SK-N-SH (cell line): ENCODE data around the gene ALDOB. TPM values are rescaled to one million over a fixed set of nuclear protein-coding genes. Genes with fewer than 3 reads are reported as not detected.

Experiments
- CTCF ChIA-PET: fragments of 300-600, 350-600 bp; formaldehyde crosslinking; extraction: SDS; loops from one replicate; lab custom pipeline; 2021; lab: Yijun Ruan, JAX
- POLR2A ChIA-PET: fragments of 350-600 bp; sonication (Branson Sonifier 250); formaldehyde crosslinking; extraction: SDS; loops from one replicate; lab custom pipeline; 2020; ENCODE audit warnings: antibody characterized with exemption, inconsistent platforms; lab: Yijun Ruan, JAX
- DNase-seq: peaks from one replicate; pipeline ENCODE4 v3.0.0; 2012
- H2AFZ ChIP-seq: fragments of 200-600 bp; sonication (generic); 2 replicates; pipeline ENCODE4 v1.8.1; 2016; ENCODE audit warnings: antibody characterized with exemption, mild to moderate bottlenecking, low read depth
- H3F3A ChIP-seq: fragments of 200-600 bp; sonication (generic); replicated peaks from 2 replicates; pipeline ENCODE3; 2016; ENCODE audit warnings: antibody characterized with exemption, mild to moderate bottlenecking; ENCODE audit not compliant: insufficient read depth
- H3K27ac ChIP-seq, 2 experiments: fragments of 200-500 bp in 1 of 2; fragments of 200-600 bp in 1 of 2; sonication (Bioruptor generic) in 1 of 2; sonication (generic), shearing (Covaris generic) in 1 of 2; 2 replicates each; pipeline versions ENCODE4 v1.5.1 to v1.6.1; 2014 to 2016; ENCODE audit warnings: low read depth in 2 of 2, inconsistent platforms in 1 of 2, low read length in 1 of 2, mild to moderate bottlenecking in 1 of 2, mixed read lengths in 1 of 2
- H3K27me3 ChIP-seq: fragments of 200-600 bp; sonication (generic), shearing (Covaris generic); 2 replicates; pipeline ENCODE4 v1.6.1; 2016; ENCODE audit warnings: mixed run types; ENCODE audit not compliant: insufficient read depth
- H3K36me3 ChIP-seq, 2 experiments: fragments of 200-500 bp in 1 of 2; fragments of 200-600 bp in 1 of 2; sonication (Bioruptor generic) in 1 of 2; sonication (generic) in 1 of 2; replicated peaks in 1 of 2; 2 replicates each; pipeline versions ENCODE3 to v1.5.1; 2014 to 2016; ENCODE audit warnings: low read length in 1 of 2, mild to moderate bottlenecking in 1 of 2; ENCODE audit not compliant: insufficient read depth in 2 of 2, control insufficient read depth in 1 of 2
- H3K4me1 ChIP-seq, 2 experiments: fragments of 200-500 bp in 1 of 2; fragments of 200-600 bp in 1 of 2; sonication (Bioruptor generic) in 1 of 2; sonication (generic), shearing (Covaris generic) in 1 of 2; 2 replicates each; pipeline versions ENCODE4 v1.5.1 to v1.6.1; 2014 to 2016; ENCODE audit warnings: low read depth in 1 of 2, low read length in 1 of 2, mixed run types in 1 of 2; ENCODE audit not compliant: insufficient read depth in 2 of 2, control insufficient read depth in 1 of 2
- H3K4me2 ChIP-seq: fragments of 200-600 bp; sonication (generic), shearing (Covaris generic); 2 replicates; pipeline ENCODE4 v1.6.1; 2017; ENCODE audit warnings: mixed run types
- H3K4me3 ChIP-seq, 2 experiments: fragments of 200-500 bp in 1 of 2; fragments of 200-600 bp in 1 of 2; sonication (Bioruptor generic) in 1 of 2; sonication (generic), shearing (Covaris generic) in 1 of 2; 2 replicates each; pipeline versions ENCODE4 v1.5.1 to v1.8.1; 2014 to 2016; ENCODE audit warnings: low read depth in 2 of 2, inconsistent platforms in 1 of 2, low read length in 1 of 2, mild to moderate bottlenecking in 1 of 2, mixed read lengths in 1 of 2, moderate library complexity in 1 of 2
- H3K79me2 ChIP-seq: fragments of 200-600 bp; sonication (generic); 2 replicates; pipeline ENCODE4 v1.8.1; 2017; ENCODE audit warnings: mild to moderate bottlenecking; ENCODE audit not compliant: insufficient read depth
- H3K9ac ChIP-seq: fragments of 200-600 bp; sonication (generic); 2 replicates; pipeline ENCODE4 v1.6.1; 2017; ENCODE audit warnings: mixed run types
- H3K9me2 ChIP-seq: fragments of 200-600 bp; sonication (generic); 2 replicates; pipeline ENCODE4 v1.6.1; 2017; ENCODE audit warnings: mixed run types
- H3K9me3 ChIP-seq: fragments of 200-600 bp; sonication (generic); 2 replicates; pipeline ENCODE4 v1.6.1; 2017; ENCODE audit warnings: mixed run types, mild to moderate bottlenecking, moderate library complexity
- H4K20me1 ChIP-seq: fragments of 200-600 bp; sonication (generic); 2 replicates; pipeline ENCODE4 v1.6.1; 2017; ENCODE audit warnings: mild to moderate bottlenecking, mixed run types; ENCODE audit not compliant: insufficient read depth
- CHD2 ChIP-seq: fragments of 150-350 bp; IDR thresholded peaks from 2 replicates; pipeline ENCODE4 v1.6.1; 2018; ENCODE audit warnings: low read length; ENCODE audit not compliant: partially characterized antibody
- EP300 ChIP-seq, 2 experiments: IDR thresholded peaks; 2 replicates each; pipeline versions ENCODE4 v1.4.0 to v1.6.1; 2012; ENCODE audit warnings: borderline replicate concordance in 1 of 2, low read depth in 1 of 2, low read length in 1 of 2
- EZH2phosphoT487 ChIP-seq: fragments of 200-600 bp; sonication (generic); IDR thresholded peaks from 2 replicates; pipeline ENCODE4 v1.6.1; 2017; ENCODE audit warnings: low read depth, mixed run types, mild to moderate bottlenecking, antibody characterized with exemption, moderate library complexity, borderline replicate concordance
- FOSL2 ChIP-seq: IDR thresholded peaks from 2 replicates; pipeline ENCODE4 v1.4.0; 2012; ENCODE audit warnings: low read depth, mild to moderate bottlenecking, moderate library complexity, borderline replicate concordance
- FOXJ3 ChIP-seq: sonication (generic); formaldehyde crosslinking; IDR thresholded peaks from 2 replicates; pipeline ENCODE4 v1.5.1; 2020; ENCODE audit warnings: mild to moderate bottlenecking, missing genetic modification reagents
- GATA2 ChIP-seq: sonication (generic); formaldehyde crosslinking; IDR thresholded peaks from 2 replicates; pipeline ENCODE4 v1.5.0; 2020; ENCODE audit warnings: mild to moderate bottlenecking, missing genetic modification reagents
- JUND ChIP-seq: IDR thresholded peaks from 2 replicates; pipeline ENCODE4 v1.4.0; 2012
- MAX ChIP-seq: IDR thresholded peaks from 2 replicates; pipeline ENCODE4 v1.4.0; 2012; ENCODE audit warnings: low read depth
- NFIC ChIP-seq: IDR thresholded peaks from 2 replicates; pipeline ENCODE4 v1.4.0; 2012; ENCODE audit warnings: borderline replicate concordance
- POLR2AphosphoS5 ChIP-seq: IDR thresholded peaks from 2 replicates; pipeline ENCODE4 v1.6.1; 2012; ENCODE audit warnings: low read depth, low read length
- RAD21 ChIP-seq: IDR thresholded peaks from 2 replicates; pipeline ENCODE4 v1.6.1; 2012; ENCODE audit warnings: mild to moderate bottlenecking, low read length
- RCOR1 ChIP-seq: fragments of 150-350 bp; IDR thresholded peaks from 2 replicates; pipeline ENCODE4 v1.6.1; 2017; ENCODE audit warnings: antibody characterized with exemption, low read length
- RFX5 ChIP-seq: IDR thresholded peaks from 2 replicates; pipeline ENCODE4 v1.6.1; 2012; ENCODE audit warnings: mild to moderate bottlenecking, improper control_type of control experiment, low read length
- SIN3A ChIP-seq: IDR thresholded peaks from 2 replicates; pipeline ENCODE4 v1.6.1; 2012; ENCODE audit warnings: low read depth, mild to moderate bottlenecking, low read length, moderate library complexity, borderline replicate concordance
- TCF12 ChIP-seq: IDR thresholded peaks from 2 replicates; pipeline ENCODE4 v1.4.0; 2012
- TEAD4 ChIP-seq: IDR thresholded peaks from 2 replicates; pipeline ENCODE4 v1.4.0; 2012; ENCODE audit warnings: mild to moderate bottlenecking, borderline replicate concordance; ENCODE audit not compliant: insufficient read depth
- WGBS: methylation state at CpG from one replicate; pipeline ENCODE4 v1.1.6; 2017; ENCODE audit warnings: low lambda C conversion rate; 5-methylcytosine and 5-hydroxymethylcytosine counted together
- polyA plus RNA-seq, 3 experiments: library from polyadenylated mRNA; depleted of rRNA; stranded (reverse); fragments of >200 nt; gene quantifications; 2 replicates each; pipeline ENCODE4 v1.2.3, GENCODE V29; 2012
- TF ChIP-seq, protein P1 (sequence below): IDR thresholded peaks from 2 replicates; pipeline ENCODE4 v1.6.1; 2012; ENCODE audit warnings: mild to moderate bottlenecking, low read depth, low read length, moderate library complexity
- TF ChIP-seq, protein P2 (sequence below): IDR thresholded peaks from 2 replicates; pipeline ENCODE4 v1.4.0; 2012; ENCODE audit warnings: low read depth, borderline replicate concordance
- TF ChIP-seq, protein P3 (sequence below): fragments of 200-600 bp; sonication (generic); IDR thresholded peaks from 2 replicates; pipeline ENCODE4 v1.6.1; 2017; ENCODE audit warnings: antibody characterized with exemption, mild to moderate bottlenecking, moderate library complexity
- TF ChIP-seq, protein P4 (sequence below): IDR thresholded peaks from 2 replicates; pipeline ENCODE4; 2012

Gene ALDOB
- polyA plus RNA-seq, 1 of the 3 experiments (the other 2 are of a cell fraction): not detected

- no peaks in the 10 kb centered on the region for H3K79me2 ChIP-seq
- H3K36me3 ChIP-seq: no peaks in the 10 kb centered on the region
- ChIA-PET CTCF (interaction anchor here (1.6 kb wide), 1 partner anchor 29 kb away, joined by 5 read pairs; no protein-coding TSS in a partner anchor), POLR2A (no interaction called here)
- no peaks in the 10 kb centered on the region for H3K9me2 ChIP-seq
- no peaks in the 10 kb centered on the region; a peak in 1 of 4 replicates for H3K4me1 ChIP-seq
- no peak overlapping the region for H3K27ac ChIP-seq
- H3K9ac ChIP-seq: no peak overlapping the region
- 54% methylated on average over 7 of the region's 7 CpGs for WGBS
- H3K4me2 ChIP-seq: no peak overlapping the region
- H4K20me1 ChIP-seq: no peaks in the 10 kb centered on the region
- no peaks in the 10 kb centered on the region for H3F3A ChIP-seq
- no peaks in the 10 kb centered on the region; the same call in 1 of the 2 replicates for H3K27me3 ChIP-seq
- no peaks in the 10 kb centered on the region for H3K9me3 ChIP-seq
- DNase-seq: no peak
- H2AFZ ChIP-seq: no peak overlapping the region
- no peak overlapping the region for H3K4me3 ChIP-seq
- no peak for TF ChIP-seq RFX5
- no peak for TF ChIP-seq JUND
- no peak for TF ChIP-seq FOXJ3 (CRISPR knock-in tag)
- TF ChIP-seq RCOR1: no peak
- TF ChIP-seq TCF12: no peak
- no peak for TF ChIP-seq MAX
- no peak for TF ChIP-seq EP300 (IDR thresholded peaks at IDR 0.05; ENCODE audit: borderline replicate concordance in 1 of 2, low read depth in 1 of 2, low read length in 1 of 2)
- no peak for TF ChIP-seq RAD21
- TF ChIP-seq TEAD4: no peak
- no peak for TF ChIP-seq FOSL2
- TF ChIP-seq SIN3A: no peak
- TF ChIP-seq CHD2: no peak
- no peak for TF ChIP-seq NFIC
- TF ChIP-seq, all 33 proteins: peak for 0
Observed at GRCh38 chr9:101429736-101430135, 5.8 kb downstream of the ALDOB start.

DNA sequence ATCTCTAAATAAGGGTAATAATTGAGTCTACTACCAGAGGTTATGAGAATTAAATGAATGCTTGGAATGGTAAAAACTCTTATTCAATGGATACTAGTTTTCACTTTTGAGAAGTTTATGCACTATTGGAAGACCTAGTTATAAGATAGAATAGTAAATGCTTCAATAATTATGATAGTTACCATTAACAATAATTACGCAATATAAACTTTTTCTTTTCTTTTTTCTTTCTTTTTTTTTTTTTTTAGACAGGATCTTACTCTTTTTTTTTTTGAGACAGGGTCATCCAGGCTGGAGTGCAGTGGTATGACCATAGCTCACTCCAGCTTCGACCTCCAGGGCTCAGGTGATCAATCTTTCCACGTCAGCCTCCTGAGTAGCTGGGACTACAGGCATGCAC, 6.7 kb downstream of the ALDOB start:
- Histone ChIP-seq H2AFZ (no peak overlapping the region), H3K4me3 (no peak overlapping the region), H3K9ac (no peak overlapping the region), H3K79me2 (no peaks in the 10 kb centered on the region), H3K4me2 (no peak overlapping the region), H3K36me3 (no peaks in the 10 kb centered on the region), H3K9me2 (no peaks in the 10 kb centered on the region), H3K4me1 (no peaks in the 10 kb centered on the region), H3K9me3 (no peaks in the 10 kb centered on the region), H3F3A (no peaks in the 10 kb centered on the region), H3K27ac (no peak overlapping the region), H3K27me3 (no peaks in the 10 kb centered on the region; the same call in 1 of the 2 replicates), H4K20me1 (no peaks in the 10 kb centered on the region)
- 20% methylated on average over 3 of the region's 3 CpGs for WGBS
- ChIA-PET CTCF (interaction anchor here (1.1 kb wide), 1 partner anchor 20 kb away, joined by 3 read pairs; no protein-coding TSS in a partner anchor), POLR2A (no interaction called here)
- DNase-seq: no peak
- no peak for TF ChIP-seq RFX5
- TF ChIP-seq POLR2AphosphoS5: no peak
- no peak for TF ChIP-seq NFIC
- TF ChIP-seq FOSL2: no peak
- TF ChIP-seq RCOR1: no peak
- no peak for TF ChIP-seq EZH2phosphoT487
- TF ChIP-seq, protein P1, sequence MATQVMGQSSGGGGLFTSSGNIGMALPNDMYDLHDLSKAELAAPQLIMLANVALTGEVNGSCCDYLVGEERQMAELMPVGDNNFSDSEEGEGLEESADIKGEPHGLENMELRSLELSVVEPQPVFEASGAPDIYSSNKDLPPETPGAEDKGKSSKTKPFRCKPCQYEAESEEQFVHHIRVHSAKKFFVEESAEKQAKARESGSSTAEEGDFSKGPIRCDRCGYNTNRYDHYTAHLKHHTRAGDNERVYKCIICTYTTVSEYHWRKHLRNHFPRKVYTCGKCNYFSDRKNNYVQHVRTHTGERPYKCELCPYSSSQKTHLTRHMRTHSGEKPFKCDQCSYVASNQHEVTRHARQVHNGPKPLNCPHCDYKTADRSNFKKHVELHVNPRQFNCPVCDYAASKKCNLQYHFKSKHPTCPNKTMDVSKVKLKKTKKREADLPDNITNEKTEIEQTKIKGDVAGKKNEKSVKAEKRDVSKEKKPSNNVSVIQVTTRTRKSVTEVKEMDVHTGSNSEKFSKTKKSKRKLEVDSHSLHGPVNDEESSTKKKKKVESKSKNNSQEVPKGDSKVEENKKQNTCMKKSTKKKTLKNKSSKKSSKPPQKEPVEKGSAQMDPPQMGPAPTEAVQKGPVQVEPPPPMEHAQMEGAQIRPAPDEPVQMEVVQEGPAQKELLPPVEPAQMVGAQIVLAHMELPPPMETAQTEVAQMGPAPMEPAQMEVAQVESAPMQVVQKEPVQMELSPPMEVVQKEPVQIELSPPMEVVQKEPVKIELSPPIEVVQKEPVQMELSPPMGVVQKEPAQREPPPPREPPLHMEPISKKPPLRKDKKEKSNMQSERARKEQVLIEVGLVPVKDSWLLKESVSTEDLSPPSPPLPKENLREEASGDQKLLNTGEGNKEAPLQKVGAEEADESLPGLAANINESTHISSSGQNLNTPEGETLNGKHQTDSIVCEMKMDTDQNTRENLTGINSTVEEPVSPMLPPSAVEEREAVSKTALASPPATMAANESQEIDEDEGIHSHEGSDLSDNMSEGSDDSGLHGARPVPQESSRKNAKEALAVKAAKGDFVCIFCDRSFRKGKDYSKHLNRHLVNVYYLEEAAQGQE: no peak
- TF ChIP-seq, protein P2, sequence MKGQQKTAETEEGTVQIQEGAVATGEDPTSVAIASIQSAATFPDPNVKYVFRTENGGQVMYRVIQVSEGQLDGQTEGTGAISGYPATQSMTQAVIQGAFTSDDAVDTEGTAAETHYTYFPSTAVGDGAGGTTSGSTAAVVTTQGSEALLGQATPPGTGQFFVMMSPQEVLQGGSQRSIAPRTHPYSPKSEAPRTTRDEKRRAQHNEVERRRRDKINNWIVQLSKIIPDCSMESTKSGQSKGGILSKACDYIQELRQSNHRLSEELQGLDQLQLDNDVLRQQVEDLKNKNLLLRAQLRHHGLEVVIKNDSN: no peak
- TF ChIP-seq GATA2 (CRISPR knock-in tag): no peak
- TF ChIP-seq, protein P3, sequence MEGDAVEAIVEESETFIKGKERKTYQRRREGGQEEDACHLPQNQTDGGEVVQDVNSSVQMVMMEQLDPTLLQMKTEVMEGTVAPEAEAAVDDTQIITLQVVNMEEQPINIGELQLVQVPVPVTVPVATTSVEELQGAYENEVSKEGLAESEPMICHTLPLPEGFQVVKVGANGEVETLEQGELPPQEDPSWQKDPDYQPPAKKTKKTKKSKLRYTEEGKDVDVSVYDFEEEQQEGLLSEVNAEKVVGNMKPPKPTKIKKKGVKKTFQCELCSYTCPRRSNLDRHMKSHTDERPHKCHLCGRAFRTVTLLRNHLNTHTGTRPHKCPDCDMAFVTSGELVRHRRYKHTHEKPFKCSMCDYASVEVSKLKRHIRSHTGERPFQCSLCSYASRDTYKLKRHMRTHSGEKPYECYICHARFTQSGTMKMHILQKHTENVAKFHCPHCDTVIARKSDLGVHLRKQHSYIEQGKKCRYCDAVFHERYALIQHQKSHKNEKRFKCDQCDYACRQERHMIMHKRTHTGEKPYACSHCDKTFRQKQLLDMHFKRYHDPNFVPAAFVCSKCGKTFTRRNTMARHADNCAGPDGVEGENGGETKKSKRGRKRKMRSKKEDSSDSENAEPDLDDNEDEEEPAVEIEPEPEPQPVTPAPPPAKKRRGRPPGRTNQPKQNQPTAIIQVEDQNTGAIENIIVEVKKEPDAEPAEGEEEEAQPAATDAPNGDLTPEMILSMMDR: no peak
- no peak for TF ChIP-seq MAX
- TF ChIP-seq, protein P4, sequence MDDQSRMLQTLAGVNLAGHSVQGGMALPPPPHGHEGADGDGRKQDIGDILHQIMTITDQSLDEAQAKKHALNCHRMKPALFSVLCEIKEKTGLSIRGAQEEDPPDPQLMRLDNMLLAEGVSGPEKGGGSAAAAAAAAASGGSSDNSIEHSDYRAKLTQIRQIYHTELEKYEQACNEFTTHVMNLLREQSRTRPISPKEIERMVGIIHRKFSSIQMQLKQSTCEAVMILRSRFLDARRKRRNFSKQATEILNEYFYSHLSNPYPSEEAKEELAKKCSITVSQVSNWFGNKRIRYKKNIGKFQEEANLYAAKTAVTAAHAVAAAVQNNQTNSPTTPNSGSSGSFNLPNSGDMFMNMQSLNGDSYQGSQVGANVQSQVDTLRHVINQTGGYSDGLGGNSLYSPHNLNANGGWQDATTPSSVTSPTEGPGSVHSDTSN: no peak
- TF ChIP-seq CHD2: no peak
